Measurements from ENCODE around the gene OR2L13.

Gene OR2L13

GRCh38 chr1:248136811-248137210, 41.8 kb downstream of the OR2L13 start:
- H3K36me3 ChIP-seq (replicated peaks; ENCODE audit: insufficient read depth, low read length) = no peaks in the 10 kb centered on the region
- no peaks in the 10 kb centered on the region for H3K9me3 ChIP-seq (replicated peaks; ENCODE audit: insufficient read depth, low read length)
- no peak overlapping the region for H3K9ac ChIP-seq (ENCODE audit: low read length)
- peaks cover 5% of the 10 kb centered on the region; the same call in 1 of the 2 replicates for H3K4me1 ChIP-seq (ENCODE audit: low read length)
- no peak for DNase-seq
- H4K20me1 ChIP-seq (ENCODE audit: insufficient read depth, low read length) = no peaks in the 10 kb centered on the region
- H3K27ac ChIP-seq (ENCODE audit: low read length) = no peak overlapping the region
- H3K4me3 ChIP-seq (ENCODE audit: low read length) = no peak overlapping the region
- no peak overlapping the region for H3K4me2 ChIP-seq (ENCODE audit: low read depth, low read length)
- H2AFZ ChIP-seq (ENCODE audit: low read length) = no peak overlapping the region
- no peaks in the 10 kb centered on the region for H3K79me2 ChIP-seq (ENCODE audit: low read length)
- no peaks in the 10 kb centered on the region for H3K9me2 ChIP-seq (replicated peaks; ENCODE audit: insufficient read depth, low read length)
- TF ChIP-seq EZH2phosphoT487 (IDR thresholded peaks at IDR 0.05; ENCODE audit: low read length) = no peak
- TF ChIP-seq EZH2 (optimal IDR thresholded peaks at IDR 0.05; ENCODE audit: low read depth, low read length) = no peak
- TF ChIP-seq, protein P1, sequence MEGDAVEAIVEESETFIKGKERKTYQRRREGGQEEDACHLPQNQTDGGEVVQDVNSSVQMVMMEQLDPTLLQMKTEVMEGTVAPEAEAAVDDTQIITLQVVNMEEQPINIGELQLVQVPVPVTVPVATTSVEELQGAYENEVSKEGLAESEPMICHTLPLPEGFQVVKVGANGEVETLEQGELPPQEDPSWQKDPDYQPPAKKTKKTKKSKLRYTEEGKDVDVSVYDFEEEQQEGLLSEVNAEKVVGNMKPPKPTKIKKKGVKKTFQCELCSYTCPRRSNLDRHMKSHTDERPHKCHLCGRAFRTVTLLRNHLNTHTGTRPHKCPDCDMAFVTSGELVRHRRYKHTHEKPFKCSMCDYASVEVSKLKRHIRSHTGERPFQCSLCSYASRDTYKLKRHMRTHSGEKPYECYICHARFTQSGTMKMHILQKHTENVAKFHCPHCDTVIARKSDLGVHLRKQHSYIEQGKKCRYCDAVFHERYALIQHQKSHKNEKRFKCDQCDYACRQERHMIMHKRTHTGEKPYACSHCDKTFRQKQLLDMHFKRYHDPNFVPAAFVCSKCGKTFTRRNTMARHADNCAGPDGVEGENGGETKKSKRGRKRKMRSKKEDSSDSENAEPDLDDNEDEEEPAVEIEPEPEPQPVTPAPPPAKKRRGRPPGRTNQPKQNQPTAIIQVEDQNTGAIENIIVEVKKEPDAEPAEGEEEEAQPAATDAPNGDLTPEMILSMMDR (IDR thresholded peaks at IDR 0.05; ENCODE audit: low read length) = no peak
- no peaks in the 10 kb centered on the region for H3F3A ChIP-seq (ENCODE audit: insufficient read depth, low read length)
- no peaks in the 10 kb centered on the region for H3K27me3 ChIP-seq (replicated peaks; ENCODE audit: insufficient read depth, low read length)

DNA sequence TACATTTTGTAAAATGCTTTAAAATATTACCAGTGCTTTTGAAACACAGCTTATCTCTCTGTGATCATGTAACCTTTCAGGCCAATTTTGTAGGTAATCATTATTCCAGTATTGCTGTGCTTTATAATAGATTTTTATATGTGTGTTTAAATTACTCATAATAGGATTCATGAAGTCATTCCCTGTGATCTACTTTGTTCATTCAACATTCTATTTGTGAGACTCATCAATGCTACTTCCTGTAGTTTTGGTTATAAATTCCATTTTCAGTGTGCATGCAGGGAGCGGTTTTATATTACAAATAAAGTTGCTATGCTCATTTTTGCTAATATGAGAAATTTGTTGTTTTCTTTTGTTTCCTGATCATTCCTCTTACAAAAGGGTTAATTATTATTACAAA, 45.9 kb downstream of the OR2L13 start:
- no peak for DNase-seq
- TF ChIP-seq EZH2 (optimal IDR thresholded peaks at IDR 0.05; ENCODE audit: low read depth, low read length) (no peak), EZH2phosphoT487 (IDR thresholded peaks at IDR 0.05; ENCODE audit: low read length) (no peak)
- TF ChIP-seq, protein P1 (IDR thresholded peaks at IDR 0.05; ENCODE audit: low read length) = no peak
- H3K36me3 ChIP-seq (replicated peaks; ENCODE audit: insufficient read depth, low read length) = no peaks in the 10 kb centered on the region
- no peaks in the 10 kb centered on the region for H3F3A ChIP-seq (ENCODE audit: insufficient read depth, low read length)
- H3K4me2 ChIP-seq (ENCODE audit: low read depth, low read length) = no peak overlapping the region
- H3K27me3 ChIP-seq (replicated peaks; ENCODE audit: insufficient read depth, low read length) = no peaks in the 10 kb centered on the region
- H2AFZ ChIP-seq (ENCODE audit: low read length) = no peak overlapping the region
- H3K27ac ChIP-seq (ENCODE audit: low read length) = no peak overlapping the region
- H3K4me1 ChIP-seq (ENCODE audit: low read length) = peaks cover 8% of the 10 kb centered on the region
- no peaks in the 10 kb centered on the region for H3K9me3 ChIP-seq (replicated peaks; ENCODE audit: insufficient read depth, low read length)
- no peaks in the 10 kb centered on the region for H3K79me2 ChIP-seq (ENCODE audit: low read length)
- H3K4me3 ChIP-seq (ENCODE audit: low read length) = no peak overlapping the region
- H3K9ac ChIP-seq (ENCODE audit: low read length) = no peak overlapping the region
- no peaks in the 10 kb centered on the region for H4K20me1 ChIP-seq (ENCODE audit: insufficient read depth, low read length)
- H3K9me2 ChIP-seq (replicated peaks; ENCODE audit: insufficient read depth, low read length) = no peaks in the 10 kb centered on the region

DNA sequence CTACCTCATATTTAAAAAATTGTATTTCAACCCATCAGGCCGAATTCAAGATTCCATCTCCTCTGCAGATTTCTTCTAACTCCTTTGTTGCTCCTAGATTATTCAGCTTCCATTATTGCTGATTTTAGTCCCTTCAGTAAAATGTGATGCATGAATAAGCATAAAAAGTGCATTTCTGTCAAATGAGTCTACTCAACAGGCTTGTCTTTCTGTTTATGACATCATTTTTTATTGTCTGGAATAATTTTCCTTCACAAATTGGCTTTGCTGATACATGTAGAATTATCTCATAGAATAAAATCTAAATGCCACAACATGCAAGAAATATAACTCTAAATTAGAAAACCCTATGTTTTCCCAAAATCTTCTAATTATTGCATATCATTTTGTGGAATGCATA, 48.3 kb downstream of the OR2L13 start:
- Histone ChIP-seq H4K20me1 (ENCODE audit: insufficient read depth, low read length) (no peaks in the 10 kb centered on the region), H3K36me3 (replicated peaks; ENCODE audit: insufficient read depth, low read length) (no peaks in the 10 kb centered on the region), H3K4me2 (ENCODE audit: low read depth, low read length) (no peak overlapping the region), H3K9me3 (replicated peaks; ENCODE audit: insufficient read depth, low read length) (no peaks in the 10 kb centered on the region), H3K27ac (ENCODE audit: low read length) (no peak overlapping the region), H3K9ac (ENCODE audit: low read length) (no peak overlapping the region), H3F3A (ENCODE audit: insufficient read depth, low read length) (no peaks in the 10 kb centered on the region), H3K79me2 (ENCODE audit: low read length) (no peaks in the 10 kb centered on the region), H3K9me2 (replicated peaks; ENCODE audit: insufficient read depth, low read length) (no peaks in the 10 kb centered on the region), H3K4me1 (ENCODE audit: low read length) (peaks cover 8% of the 10 kb centered on the region), H3K27me3 (replicated peaks; ENCODE audit: insufficient read depth, low read length) (no peaks in the 10 kb centered on the region), H3K4me3 (ENCODE audit: low read length) (no peak overlapping the region), H2AFZ (ENCODE audit: low read length) (no peak overlapping the region)
- DNase-seq = no peak
- TF ChIP-seq EZH2phosphoT487 (IDR thresholded peaks at IDR 0.05; ENCODE audit: low read length) = no peak
- TF ChIP-seq, protein P1 (IDR thresholded peaks at IDR 0.05; ENCODE audit: low read length) = no peak
- no peak for TF ChIP-seq EZH2 (optimal IDR thresholded peaks at IDR 0.05; ENCODE audit: low read depth, low read length)

Data from MM.1S (cell line).